ENCODE measurements around the gene LTN1.
"Not testable (repeated sequence)": the region's sequence is repeated elsewhere in the genome, so short reads cannot be mapped to it uniquely, and the experiment has no call there.

LTN1 gene

GRCh38 chr21:28936721-28937120 is 56.0 kb downstream of the LTN1 start:
- DNase-seq (ENCODE audit: low read depth, low spot score), result no peak
- no peak overlapping the region for H3K27ac ChIP-seq

GRCh38 chr21:28936036-28936435 is 56.6 kb downstream of the LTN1 start:
- no peak for DNase-seq (ENCODE audit: low read depth, low spot score)
- no peak overlapping the region for H3K27ac ChIP-seq

GRCh38 chr21:28932717-28933116 is 60.0 kb downstream of the LTN1 start:
- H3K27ac ChIP-seq, result no peak overlapping the region
- no peak for DNase-seq (ENCODE audit: low read depth, low spot score)

GRCh38 chr21:28931708-28932372 is 60.8 kb downstream of the LTN1 start:
- not testable (repeated sequence) for H3K27ac ChIP-seq; DNase-seq (ENCODE audit: low read depth, low spot score)

GRCh38 chr21:28928578-28929420 is 63.9 kb downstream of the LTN1 start:
- no peak for DNase-seq (ENCODE audit: low read depth, low spot score)
- no peak overlapping the region for H3K27ac ChIP-seq

GRCh38 chr21:28927130-28927529 is 65.5 kb downstream of the LTN1 start:
- no peak overlapping the region for H3K27ac ChIP-seq
- no peak for DNase-seq (ENCODE audit: low read depth, low spot score)

GRCh38 chr21:28923439-28923975 is 69.2 kb downstream of the LTN1 start:
- DNase-seq (ENCODE audit: low read depth, low spot score), result no peak
- H3K27ac ChIP-seq, result no peak overlapping the region

GRCh38 chr21:28922368-28922767 is 70.3 kb downstream of the LTN1 start:
- H3K27ac ChIP-seq, result no peak overlapping the region
- DNase-seq (ENCODE audit: low read depth, low spot score), result no peak

- no peak for DNase-seq (ENCODE audit: low read depth, low spot score)
- H3K27ac ChIP-seq, result no peak overlapping the region
Measured at GRCh38 chr21:28916150-28916893, 76.4 kb downstream of the LTN1 start.

- DNase-seq (ENCODE audit: low read depth, low spot score), result no peak
- H3K27ac ChIP-seq, result no peak overlapping the region
Measured at GRCh38 chr21:28913071-28913470, 79.6 kb downstream of the LTN1 start.

GRCh38 chr21:28910280-28910887 is 82.3 kb downstream of the LTN1 start:
- no peak for DNase-seq (ENCODE audit: low read depth, low spot score)
- H3K27ac ChIP-seq, result no peak overlapping the region

GRCh38 chr21:28908351-28908750 is 84.3 kb downstream of the LTN1 start:
- DNase-seq (ENCODE audit: low read depth, low spot score), result no peak
- no peak overlapping the region for H3K27ac ChIP-seq

- H3K27ac ChIP-seq, result no peak overlapping the region
- no peak for DNase-seq (ENCODE audit: low read depth, low spot score)
Measured at GRCh38 chr21:28906841-28907240, 85.8 kb downstream of the LTN1 start.

- DNase-seq (ENCODE audit: low read depth, low spot score), result no peak
Measured at GRCh38 chr21:28906236-28906635, 86.4 kb downstream of the LTN1 start.

GRCh38 chr21:28904961-28905435 is 87.7 kb downstream of the LTN1 start:
- DNase-seq (ENCODE audit: low read depth, low spot score), result no peak
- no peak overlapping the region for H3K27ac ChIP-seq

More at GRCh38 chr21:28906236-28906635, 86.4 kb downstream of the LTN1 start:
- no peak overlapping the region for H3K27ac ChIP-seq

GRCh38 chr21:28903448-28903847 is 89.2 kb downstream of the LTN1 start:
- H3K27ac ChIP-seq, result no peak overlapping the region
- DNase-seq (ENCODE audit: low read depth, low spot score), result no peak

- no peak overlapping the region for H3K27ac ChIP-seq
- no peak for DNase-seq (ENCODE audit: low read depth, low spot score)
Measured at GRCh38 chr21:28900481-28900880, 92.2 kb downstream of the LTN1 start.

- no peak overlapping the region for H3K27ac ChIP-seq
- no peak for DNase-seq (ENCODE audit: low read depth, low spot score)
Measured at GRCh38 chr21:28899744-28900143, 92.9 kb downstream of the LTN1 start.

GRCh38 chr21:28899220-28899619 is 93.5 kb downstream of the LTN1 start:
- no peak overlapping the region for H3K27ac ChIP-seq
- no peak for DNase-seq (ENCODE audit: low read depth, low spot score)

- no peak for DNase-seq (ENCODE audit: low read depth, low spot score)
- no peak overlapping the region for H3K27ac ChIP-seq
Measured at GRCh38 chr21:28893687-28894086, 99.0 kb downstream of the LTN1 start.
